Activated CD4-positive, alpha-beta T cell treated with anti-CD3 and anti-CD28 coated beads, Interleukin-2, amount 10 ng/mL, durations not matched to agents 7 days and 5 days (primary cell): Measurements from ENCODE around the gene SECISBP2. TPM values are rescaled to one million over a fixed set of nuclear protein-coding genes. Genes with fewer than 3 reads are reported as not detected.

Source experiments
- CTCF ChIA-PET: fragments of 350-600 bp; sonication (Branson Sonifier 250); formaldehyde crosslinking; loops from one replicate; lab custom pipeline; 2021; ENCODE audit warnings: antibody characterized with exemption; lab: Charles Lee
- POLR2A ChIA-PET: fragments of 350-600 bp; sonication (Branson Sonifier 250); formaldehyde crosslinking; loops from one replicate; lab custom pipeline; 2021; ENCODE audit warnings: antibody characterized with exemption; lab: Charles Lee
- DNase-seq: peaks from one replicate; pipeline ENCODE4 v3.0.0-alpha.2; 2020
- H3K27ac Mint-ChIP-seq: one replicate; pipeline ENCODE4 v1.8.0; 2021; ENCODE audit warnings: mild to moderate bottlenecking, moderate library complexity, mixed read lengths
- H3K27me3 Mint-ChIP-seq: one replicate; pipeline ENCODE4 v1.8.0; 2021; ENCODE audit warnings: mixed read lengths
- H3K36me3 Mint-ChIP-seq: one replicate; pipeline ENCODE4 v1.8.0; 2021; ENCODE audit warnings: low read depth, mixed read lengths
- H3K4me1 Mint-ChIP-seq: one replicate; pipeline ENCODE4 v1.8.0; 2021; ENCODE audit warnings: mixed read lengths
- H3K4me3 Mint-ChIP-seq: one replicate; pipeline ENCODE4 v1.8.0; 2021; ENCODE audit warnings: mild to moderate bottlenecking, moderate library complexity, mixed read lengths
- H3K9me3 Mint-ChIP-seq: one replicate; pipeline ENCODE4 v1.8.0; 2021; ENCODE audit warnings: mixed read lengths
- total RNA-seq, 2 experiments: library from RNA; stranded (reverse); gene quantifications; one replicate each; pipeline ENCODE4 v1.2.3, GENCODE V29; 2021

Gene SECISBP2
- total RNA-seq, 2 experiments from 2014 or later: 43.4 to 46.0 TPM

DNA sequence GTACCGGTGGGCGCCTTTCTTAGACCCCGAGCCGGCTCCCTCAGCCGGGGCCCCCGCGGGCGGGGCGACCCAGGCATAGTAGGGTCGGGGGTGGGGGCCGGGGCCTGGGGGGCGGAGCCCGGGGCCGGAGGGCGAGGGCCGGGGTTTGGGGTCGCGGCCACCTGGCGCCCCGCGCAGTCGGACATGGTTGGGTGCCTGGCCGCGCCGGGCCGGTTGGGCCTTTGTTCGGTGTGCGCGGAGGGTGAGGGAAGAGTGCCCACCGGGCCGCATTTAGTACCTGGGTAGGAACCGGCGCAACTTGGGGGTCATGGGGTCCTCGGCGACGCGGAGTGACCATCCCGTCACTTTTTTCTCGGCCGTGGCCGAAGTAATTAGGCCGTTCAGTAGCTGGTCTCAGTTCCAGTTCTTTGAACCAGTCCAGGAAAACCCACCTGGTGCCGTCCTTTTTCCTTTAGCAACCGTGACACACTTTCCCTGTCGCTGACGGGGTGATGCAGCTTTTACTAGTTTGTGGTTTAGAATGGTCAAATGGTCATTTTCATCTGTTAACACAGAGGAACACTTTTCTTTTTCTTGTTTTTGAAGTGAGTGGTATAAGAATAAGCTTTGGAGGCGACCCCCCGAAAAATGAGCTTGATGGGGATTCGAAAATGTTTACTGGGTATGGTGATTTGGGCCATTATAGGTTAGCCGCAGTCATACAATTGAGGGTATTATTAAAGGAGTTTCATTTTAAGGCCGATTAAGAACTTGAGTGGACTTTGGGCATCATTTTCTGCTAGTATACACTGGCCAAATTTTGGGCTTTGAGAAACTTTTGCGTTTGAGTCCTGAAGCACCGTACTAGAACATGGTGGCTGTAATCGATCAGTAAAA, 6.7 kb upstream of the SECISBP2 start:
- CTCF ChIA-PET: no interaction called here
- H3K27ac Mint-ChIP-seq: peak overlapping the region; percentile 99
- peak; percentile 20 for DNase-seq
- H3K4me1 Mint-ChIP-seq: peaks cover 49% of the 10 kb centered on the region
- H3K36me3 Mint-ChIP-seq: peaks cover 55% of the 10 kb centered on the region
- H3K4me3 Mint-ChIP-seq: peak overlapping the region; percentile 94
- H3K27me3 Mint-ChIP-seq: no peaks in the 10 kb centered on the region
- POLR2A ChIA-PET: no interaction called here
- H3K9me3 Mint-ChIP-seq: no peaks in the 10 kb centered on the region

- Mint-ChIP-seq H3K36me3 (peaks cover 58% of the 10 kb centered on the region), H3K27ac (peak overlapping the region; percentile 99), H3K27me3 (no peaks in the 10 kb centered on the region), H3K9me3 (no peaks in the 10 kb centered on the region), H3K4me1 (peaks cover 55% of the 10 kb centered on the region), H3K4me3 (peak overlapping the region; percentile 94)
- DNase-seq: peak; percentile 42
- CTCF ChIA-PET: no interaction called here
- POLR2A ChIA-PET: no interaction called here
Measured at GRCh38 chr9:89312222-89312571, 6.1 kb upstream of the SECISBP2 start.

DNA sequence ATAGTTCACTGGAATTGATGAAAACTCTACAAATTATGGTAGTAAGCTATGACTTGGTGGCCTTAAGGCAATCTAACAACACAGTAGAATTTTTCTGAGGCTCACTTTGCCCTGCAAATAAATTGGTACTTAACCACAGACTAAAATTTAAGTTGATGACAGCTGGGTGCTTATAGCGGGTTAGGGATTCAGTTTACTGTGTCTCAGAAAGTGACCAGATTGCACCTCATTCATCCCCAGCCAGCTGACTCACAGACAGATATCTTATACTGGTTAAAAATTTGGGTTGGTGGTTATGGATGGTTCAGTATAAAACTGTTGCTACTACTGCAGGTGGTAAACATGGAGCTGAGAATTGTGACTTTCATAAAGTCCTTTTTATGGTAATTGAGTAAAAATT, 4.5 kb upstream of the SECISBP2 start:
- H3K27me3 Mint-ChIP-seq: no peaks in the 10 kb centered on the region
- H3K4me1 Mint-ChIP-seq: peaks cover 60% of the 10 kb centered on the region
- H3K36me3 Mint-ChIP-seq: peaks cover 59% of the 10 kb centered on the region
- ChIA-PET CTCF (interaction anchor here (1.2 to 2.2 kb wide), 2 partner anchors 115 to 235 kb away, joined by 3 to 6 read pairs; no protein-coding TSS in a partner anchor), POLR2A (no interaction called here)
- H3K9me3 Mint-ChIP-seq: no peaks in the 10 kb centered on the region
- DNase-seq: no peak
- peak overlapping the region; percentile 99 for H3K27ac Mint-ChIP-seq
- H3K4me3 Mint-ChIP-seq: peak overlapping the region; percentile 94

DNA sequence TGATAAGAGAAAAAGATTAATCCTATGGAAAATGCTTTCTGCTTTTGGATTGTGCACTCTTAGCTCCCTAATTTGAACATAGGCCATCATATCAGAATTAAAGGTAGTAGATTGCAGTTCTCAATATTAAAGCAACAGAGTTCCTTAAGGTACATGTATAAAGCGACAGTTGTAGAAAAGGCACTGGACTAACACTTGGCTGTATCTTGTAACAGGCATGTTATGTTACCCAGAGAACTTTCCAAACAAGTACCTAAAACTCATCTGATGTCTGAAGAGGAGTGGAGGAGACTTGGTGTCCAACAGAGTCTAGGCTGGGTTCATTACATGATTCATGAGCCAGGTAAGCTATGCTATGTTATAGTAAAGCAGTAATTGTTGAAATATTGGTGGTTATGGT, 3.3 kb upstream of the SECISBP2 start:
- DNase-seq: no peak
- Mint-ChIP-seq H3K27me3 (no peaks in the 10 kb centered on the region), H3K4me1 (peaks cover 61% of the 10 kb centered on the region), H3K36me3 (peaks cover 63% of the 10 kb centered on the region), H3K27ac (peak overlapping the region; percentile 99), H3K4me3 (peak overlapping the region; percentile 94), H3K9me3 (no peaks in the 10 kb centered on the region)
- POLR2A ChIA-PET: interaction anchor here (0.6 kb wide), 1 partner anchor 672 kb away, joined by 3 read pairs; no protein-coding TSS in a partner anchor
- CTCF ChIA-PET: interaction anchor here (0.9 to 2.2 kb wide), 3 partner anchors 32 to 234 kb away, joined by 3 to 6 read pairs (median 3); no protein-coding TSS in a partner anchor

- H3K27me3 Mint-ChIP-seq: no peaks in the 10 kb centered on the region
- DNase-seq: no peak
- H3K27ac Mint-ChIP-seq: peak overlapping the region; percentile 98
- no peak overlapping the region for H3K4me3 Mint-ChIP-seq
- ChIA-PET POLR2A (no interaction called here), CTCF (no interaction called here)
- H3K9me3 Mint-ChIP-seq: no peaks in the 10 kb centered on the region
- peaks cover 67% of the 10 kb centered on the region for H3K4me1 Mint-ChIP-seq
- H3K36me3 Mint-ChIP-seq: peaks cover 66% of the 10 kb centered on the region
Measured at GRCh38 chr9:89315482-89315881, 2.8 kb upstream of the SECISBP2 start.

- ChIA-PET POLR2A (no interaction called here), CTCF (no interaction called here)
- Mint-ChIP-seq H3K4me1 (peaks cover 82% of the 10 kb centered on the region), H3K27me3 (no peaks in the 10 kb centered on the region), H3K9me3 (no peaks in the 10 kb centered on the region), H3K27ac (peak overlapping the region; percentile 98), H3K4me3 (peak overlapping the region; percentile 85), H3K36me3 (peaks cover 77% of the 10 kb centered on the region)
- no peak for DNase-seq
Measured at GRCh38 chr9:89317282-89317681, 1.0 kb upstream of the SECISBP2 start.

- POLR2A ChIA-PET: interaction anchor here (0.6 kb wide), 1 partner anchor 802 kb away, joined by 7 read pairs; no protein-coding TSS in a partner anchor
Measured at GRCh38 chr9:89319015-89319905, 960 bp downstream of the SECISBP2 start.

DNA sequence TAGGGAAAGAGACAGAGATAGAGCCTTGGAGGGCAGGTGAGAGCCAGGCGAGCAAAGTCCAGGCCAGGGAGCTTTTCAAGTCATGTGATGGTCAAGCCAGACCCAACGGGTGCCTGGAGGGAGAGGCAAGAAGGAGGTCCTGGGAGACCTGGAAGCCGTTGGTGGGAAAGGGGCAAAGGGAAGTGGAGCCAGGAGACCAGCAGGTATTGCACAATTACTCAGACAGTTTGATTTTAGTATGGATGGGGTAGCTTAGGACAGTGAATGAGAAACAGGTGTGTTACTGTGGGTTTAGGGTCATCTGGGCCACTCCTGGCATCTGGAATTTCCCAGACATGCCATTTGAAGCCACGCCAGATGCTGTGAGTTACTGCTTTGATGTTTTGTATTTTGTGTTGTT, 5.1 kb downstream of the SECISBP2 start:
- Mint-ChIP-seq H3K4me1 (peaks cover 49% of the 10 kb centered on the region), H3K9me3 (no peaks in the 10 kb centered on the region), H3K36me3 (peaks cover 33% of the 10 kb centered on the region), H3K4me3 (no peak overlapping the region), H3K27me3 (no peaks in the 10 kb centered on the region), H3K27ac (no peak overlapping the region)
- no peak for DNase-seq
- POLR2A ChIA-PET: no interaction called here
- CTCF ChIA-PET: interaction anchor here (1.1 to 1.4 kb wide), 3 partner anchors 18 to 225 kb away, joined by 3 to 6 read pairs (median 4); no protein-coding TSS in a partner anchor

More at GRCh38 chr9:89319015-89319905, 960 bp downstream of the SECISBP2 start:
- CTCF ChIA-PET: interaction anchor here (0.6 to 1.7 kb wide), 9 partner anchors 38 to 237 kb away, joined by 3 to 7 read pairs (median 3); no protein-coding TSS in a partner anchor
- Mint-ChIP-seq H3K27ac (peak overlapping the region; percentile 98), H3K9me3 (no peaks in the 10 kb centered on the region), H3K27me3 (no peaks in the 10 kb centered on the region), H3K4me3 (peak overlapping the region; percentile 85), H3K4me1 (peaks cover 79% of the 10 kb centered on the region), H3K36me3 (peaks cover 65% of the 10 kb centered on the region)
- DNase-seq: peak; percentile 15

- ChIA-PET CTCF (interaction anchor here (1.0 to 1.8 kb wide), 4 partner anchors 9 to 222 kb away, joined by 3 to 5 read pairs (median 4); no protein-coding TSS in a partner anchor), POLR2A (no interaction called here)
- DNase-seq: no peak
- H3K4me3 Mint-ChIP-seq: no peak overlapping the region
- H3K9me3 Mint-ChIP-seq: no peaks in the 10 kb centered on the region
- no peaks in the 10 kb centered on the region for H3K27me3 Mint-ChIP-seq
- H3K4me1 Mint-ChIP-seq: peaks cover 32% of the 10 kb centered on the region
- peaks cover 42% of the 10 kb centered on the region for H3K36me3 Mint-ChIP-seq
- no peak overlapping the region for H3K27ac Mint-ChIP-seq
Measured at GRCh38 chr9:89325733-89326132, 7.4 kb downstream of the SECISBP2 start.

GRCh38 chr9:89328064-89328463, 9.8 kb downstream of the SECISBP2 start:
- Mint-ChIP-seq H3K36me3 (peaks cover 36% of the 10 kb centered on the region), H3K9me3 (no peaks in the 10 kb centered on the region), H3K4me3 (no peak overlapping the region), H3K4me1 (peaks cover 12% of the 10 kb centered on the region), H3K27me3 (no peaks in the 10 kb centered on the region), H3K27ac (no peak overlapping the region)
- CTCF ChIA-PET: interaction anchor here (1.1 to 1.4 kb wide), 3 partner anchors 14 to 46 kb away, joined by 3 read pairs; no protein-coding TSS in a partner anchor
- POLR2A ChIA-PET: no interaction called here
- DNase-seq: no peak

GRCh38 chr9:89329917-89330316, 11.6 kb downstream of the SECISBP2 start:
- DNase-seq: no peak
- Mint-ChIP-seq H3K27ac (no peak overlapping the region), H3K9me3 (no peaks in the 10 kb centered on the region), H3K27me3 (no peaks in the 10 kb centered on the region), H3K4me1 (peaks cover 9% of the 10 kb centered on the region), H3K36me3 (peaks cover 46% of the 10 kb centered on the region), H3K4me3 (no peak overlapping the region)
- ChIA-PET POLR2A (no interaction called here), CTCF (no interaction called here)

DNA sequence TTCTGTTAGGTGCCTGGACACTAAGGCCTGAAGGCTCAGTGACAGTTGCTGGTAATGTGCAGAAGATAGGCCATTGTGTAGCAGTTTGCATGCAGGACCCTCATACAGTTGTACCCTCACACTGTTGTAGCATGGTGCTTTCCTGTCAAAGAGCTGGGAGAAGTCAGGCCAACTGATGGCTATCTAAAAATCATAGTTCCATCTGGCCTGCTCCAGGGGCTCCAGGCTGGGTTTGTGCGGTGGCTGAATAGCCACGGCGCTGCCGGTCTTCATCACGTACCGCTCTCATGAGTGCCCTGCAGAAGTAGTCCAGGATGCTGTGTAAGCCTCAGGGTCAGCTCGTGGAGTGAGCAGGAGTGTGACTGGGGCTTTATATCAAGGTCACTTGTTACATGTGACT, 12.2 kb downstream of the SECISBP2 start:
- DNase-seq: no peak
- ChIA-PET CTCF (no interaction called here), POLR2A (no interaction called here)
- no peaks in the 10 kb centered on the region for H3K9me3 Mint-ChIP-seq
- no peaks in the 10 kb centered on the region for H3K27me3 Mint-ChIP-seq
- H3K36me3 Mint-ChIP-seq: peaks cover 48% of the 10 kb centered on the region
- H3K27ac Mint-ChIP-seq: no peak overlapping the region
- H3K4me1 Mint-ChIP-seq: peaks cover 7% of the 10 kb centered on the region
- H3K4me3 Mint-ChIP-seq: no peak overlapping the region
